ENCODE results near the gene S100A3. TPM values are rescaled to one million over a fixed set of nuclear protein-coding genes. Genes with fewer than 3 reads are reported as not detected.

Gene S100A3
- polyA plus RNA-seq, 1 donor from 2014 or later = not detected

DNA sequence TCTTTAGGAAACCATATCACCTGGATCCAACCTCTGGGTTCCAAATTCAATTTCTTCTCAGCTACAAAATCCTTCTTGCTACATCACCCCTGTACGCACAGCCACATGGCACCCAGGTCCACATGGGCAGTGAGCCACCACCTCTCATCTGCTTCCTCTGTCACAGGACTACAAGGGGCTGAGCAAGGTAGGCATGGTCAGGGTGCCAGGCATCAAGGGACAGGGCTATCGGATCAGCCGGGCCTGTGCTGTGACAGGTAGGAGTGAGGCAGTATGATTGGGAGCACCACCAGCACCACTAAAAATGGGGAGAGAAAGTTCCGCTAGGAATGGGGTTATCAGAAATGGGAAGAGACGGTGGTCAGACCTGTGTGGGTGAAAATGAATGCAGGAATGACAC, 42.7 kb downstream of the S100A3 start:
- Histone ChIP-seq H2AFZ (ENCODE audit: low read depth, low read length) (no peak overlapping the region), H3K27ac (ENCODE audit: low read length) (no peak overlapping the region), H3K4me3 (ENCODE audit: low read length) (no peak overlapping the region), H4K20me1 (ENCODE audit: insufficient read depth) (no peaks in the 10 kb centered on the region), H3K27me3 (ENCODE audit: insufficient read depth, low read depth, low read length) (no peaks in the 10 kb centered on the region), H3K9me3 (ENCODE audit: low read length) (no peaks in the 10 kb centered on the region), H3K9ac (ENCODE audit: low read length) (no peak overlapping the region), H3K9me2 (ENCODE audit: insufficient read depth, low read length) (no peaks in the 10 kb centered on the region), H3K79me2 (replicated peaks; ENCODE audit: insufficient read depth, low read length) (no peaks in the 10 kb centered on the region), H3K4me2 (ENCODE audit: low read length) (no peak overlapping the region), H3K36me3 (ENCODE audit: insufficient read depth, low read length) (no peaks in the 10 kb centered on the region), H3F3A (ENCODE audit: insufficient read depth, low read length, poor library complexity, severe bottlenecking) (no peaks in the 10 kb centered on the region)
- TF ChIP-seq, protein P1, sequence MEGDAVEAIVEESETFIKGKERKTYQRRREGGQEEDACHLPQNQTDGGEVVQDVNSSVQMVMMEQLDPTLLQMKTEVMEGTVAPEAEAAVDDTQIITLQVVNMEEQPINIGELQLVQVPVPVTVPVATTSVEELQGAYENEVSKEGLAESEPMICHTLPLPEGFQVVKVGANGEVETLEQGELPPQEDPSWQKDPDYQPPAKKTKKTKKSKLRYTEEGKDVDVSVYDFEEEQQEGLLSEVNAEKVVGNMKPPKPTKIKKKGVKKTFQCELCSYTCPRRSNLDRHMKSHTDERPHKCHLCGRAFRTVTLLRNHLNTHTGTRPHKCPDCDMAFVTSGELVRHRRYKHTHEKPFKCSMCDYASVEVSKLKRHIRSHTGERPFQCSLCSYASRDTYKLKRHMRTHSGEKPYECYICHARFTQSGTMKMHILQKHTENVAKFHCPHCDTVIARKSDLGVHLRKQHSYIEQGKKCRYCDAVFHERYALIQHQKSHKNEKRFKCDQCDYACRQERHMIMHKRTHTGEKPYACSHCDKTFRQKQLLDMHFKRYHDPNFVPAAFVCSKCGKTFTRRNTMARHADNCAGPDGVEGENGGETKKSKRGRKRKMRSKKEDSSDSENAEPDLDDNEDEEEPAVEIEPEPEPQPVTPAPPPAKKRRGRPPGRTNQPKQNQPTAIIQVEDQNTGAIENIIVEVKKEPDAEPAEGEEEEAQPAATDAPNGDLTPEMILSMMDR (IDR thresholded peaks at IDR 0.05; ENCODE audit: poor library complexity, severe bottlenecking) = no peak
- TF ChIP-seq EZH2 (IDR thresholded peaks at IDR 0.05; ENCODE audit: borderline replicate concordance, insufficient read depth, low read length, poor library complexity, severe bottlenecking) (no peak), EP300 (conservative IDR thresholded peaks at IDR 0.05; ENCODE audit: poor library complexity, severe bottlenecking) (no peak), TAF1 (IDR thresholded peaks at IDR 0.05; ENCODE audit: low read depth) (no peak), MXI1 (conservative IDR thresholded peaks at IDR 0.05; ENCODE audit: poor library complexity, severe bottlenecking) (no peak), SMC3 (conservative IDR thresholded peaks at IDR 0.05; ENCODE audit: poor library complexity) (no peak), POLR2AphosphoS5 (IDR thresholded peaks at IDR 0.05) (no peak), RAD21 (conservative IDR thresholded peaks at IDR 0.05) (no peak)

DNA sequence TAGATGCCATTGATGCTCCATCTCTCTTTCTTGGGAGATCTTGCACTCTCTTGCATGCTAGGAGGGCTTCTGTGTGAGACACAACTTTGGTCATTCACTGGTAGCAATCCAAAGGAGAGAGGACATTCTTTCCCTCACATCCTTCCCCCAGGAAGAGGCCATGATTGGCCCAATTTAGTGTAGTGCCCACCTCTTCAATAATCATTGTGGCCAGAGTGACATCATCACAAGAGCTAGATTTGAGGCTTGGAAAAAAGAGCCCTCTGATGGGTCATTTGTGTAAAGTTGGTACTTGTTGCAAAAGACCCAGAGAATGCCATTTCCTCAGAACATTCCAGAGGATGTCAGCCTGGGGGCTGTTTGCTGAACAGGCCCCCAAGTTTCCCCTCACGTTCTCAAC, 43.5 kb downstream of the S100A3 start:
- no peaks in the 10 kb centered on the region for H3K9me2 ChIP-seq (ENCODE audit: insufficient read depth, low read length)

More for the DNA sequence above, 43.5 kb downstream of the S100A3 start:
- H3K9ac ChIP-seq (ENCODE audit: low read length) = no peak overlapping the region
- no peaks in the 10 kb centered on the region for H4K20me1 ChIP-seq (ENCODE audit: insufficient read depth)
- no peaks in the 10 kb centered on the region for H3K27me3 ChIP-seq (ENCODE audit: insufficient read depth, low read depth, low read length)
- no peaks in the 10 kb centered on the region for H3K79me2 ChIP-seq (replicated peaks; ENCODE audit: insufficient read depth, low read length)
- no peak overlapping the region for H2AFZ ChIP-seq (ENCODE audit: low read depth, low read length)
- no peak overlapping the region for H3K4me3 ChIP-seq (ENCODE audit: low read length)
- H3K4me2 ChIP-seq (ENCODE audit: low read length) = no peak overlapping the region
- H3K9me3 ChIP-seq (ENCODE audit: low read length) = no peaks in the 10 kb centered on the region
- H3K27ac ChIP-seq (ENCODE audit: low read length) = no peak overlapping the region
- TF ChIP-seq EZH2 (IDR thresholded peaks at IDR 0.05; ENCODE audit: borderline replicate concordance, insufficient read depth, low read length, poor library complexity, severe bottlenecking) = no peak
- TF ChIP-seq SMC3 (conservative IDR thresholded peaks at IDR 0.05; ENCODE audit: poor library complexity) = no peak
- TF ChIP-seq, protein P1 (IDR thresholded peaks at IDR 0.05; ENCODE audit: poor library complexity, severe bottlenecking) = no peak
- TF ChIP-seq, protein P2, sequence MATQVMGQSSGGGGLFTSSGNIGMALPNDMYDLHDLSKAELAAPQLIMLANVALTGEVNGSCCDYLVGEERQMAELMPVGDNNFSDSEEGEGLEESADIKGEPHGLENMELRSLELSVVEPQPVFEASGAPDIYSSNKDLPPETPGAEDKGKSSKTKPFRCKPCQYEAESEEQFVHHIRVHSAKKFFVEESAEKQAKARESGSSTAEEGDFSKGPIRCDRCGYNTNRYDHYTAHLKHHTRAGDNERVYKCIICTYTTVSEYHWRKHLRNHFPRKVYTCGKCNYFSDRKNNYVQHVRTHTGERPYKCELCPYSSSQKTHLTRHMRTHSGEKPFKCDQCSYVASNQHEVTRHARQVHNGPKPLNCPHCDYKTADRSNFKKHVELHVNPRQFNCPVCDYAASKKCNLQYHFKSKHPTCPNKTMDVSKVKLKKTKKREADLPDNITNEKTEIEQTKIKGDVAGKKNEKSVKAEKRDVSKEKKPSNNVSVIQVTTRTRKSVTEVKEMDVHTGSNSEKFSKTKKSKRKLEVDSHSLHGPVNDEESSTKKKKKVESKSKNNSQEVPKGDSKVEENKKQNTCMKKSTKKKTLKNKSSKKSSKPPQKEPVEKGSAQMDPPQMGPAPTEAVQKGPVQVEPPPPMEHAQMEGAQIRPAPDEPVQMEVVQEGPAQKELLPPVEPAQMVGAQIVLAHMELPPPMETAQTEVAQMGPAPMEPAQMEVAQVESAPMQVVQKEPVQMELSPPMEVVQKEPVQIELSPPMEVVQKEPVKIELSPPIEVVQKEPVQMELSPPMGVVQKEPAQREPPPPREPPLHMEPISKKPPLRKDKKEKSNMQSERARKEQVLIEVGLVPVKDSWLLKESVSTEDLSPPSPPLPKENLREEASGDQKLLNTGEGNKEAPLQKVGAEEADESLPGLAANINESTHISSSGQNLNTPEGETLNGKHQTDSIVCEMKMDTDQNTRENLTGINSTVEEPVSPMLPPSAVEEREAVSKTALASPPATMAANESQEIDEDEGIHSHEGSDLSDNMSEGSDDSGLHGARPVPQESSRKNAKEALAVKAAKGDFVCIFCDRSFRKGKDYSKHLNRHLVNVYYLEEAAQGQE (IDR thresholded peaks at IDR 0.05; ENCODE audit: borderline replicate concordance) = no peak
- TF ChIP-seq RAD21 (conservative IDR thresholded peaks at IDR 0.05) = no peak
- no peak for TF ChIP-seq EP300 (conservative IDR thresholded peaks at IDR 0.05; ENCODE audit: poor library complexity, severe bottlenecking)
- no peak for TF ChIP-seq TAF1 (IDR thresholded peaks at IDR 0.05; ENCODE audit: low read depth)
- no peak for TF ChIP-seq POLR2AphosphoS5 (IDR thresholded peaks at IDR 0.05)
- no peak for TF ChIP-seq MXI1 (conservative IDR thresholded peaks at IDR 0.05; ENCODE audit: poor library complexity, severe bottlenecking)
- H3F3A ChIP-seq (ENCODE audit: insufficient read depth, low read length, poor library complexity, severe bottlenecking) = no peaks in the 10 kb centered on the region
- H3K36me3 ChIP-seq (ENCODE audit: insufficient read depth, low read length) = no peaks in the 10 kb centered on the region

All from neural cell (in vitro differentiated cells).